ENCODE data around the gene SUN1.

- TF ChIP-seq MYC (IDR thresholded peaks at IDR 0.05; ENCODE audit: low read depth, low read length) (peak; percentile 94), CTCF (IDR thresholded peaks at IDR 0.05; ENCODE audit: low read depth, low read length) (no peak)
These were observed 44.0 kb downstream of the SUN1 start, which contains the start of gene GET4 for GRCh38 chr7:876077-876971.

All from NB4 (cell line).